GM23248 (cell line): ENCODE data around the gene ERC2.

ENCODE experiments used
- EZH2 ChIP-seq: fragments of 200-600 bp; sonication (generic); IDR thresholded peaks from 2 replicates; pipeline ENCODE4 v1.6.1; 2018; ENCODE audit warnings: antibody characterized with exemption, mild to moderate bottlenecking; ENCODE audit not compliant: insufficient read depth, poor library complexity, severe bottlenecking
- EZH2phosphoT487 ChIP-seq: fragments of 200-600 bp; sonication (generic); IDR thresholded peaks from 2 replicates; pipeline ENCODE4 v1.6.1; 2018; ENCODE audit warnings: antibody characterized with exemption, moderate library complexity, mild to moderate bottlenecking, low read depth; ENCODE audit not compliant: insufficient read depth

GRCh38 chr3:55588146-55588765 lies 880.0 kb downstream of the ERC2 start:
- no peak for TF ChIP-seq EZH2phosphoT487
- TF ChIP-seq EZH2 = no peak
